ENCODE measurements around the gene GPRIN1. TPM values are rescaled to one million over a fixed set of nuclear protein-coding genes. Genes with fewer than 3 reads are reported as not detected.

The GPRIN1 gene
- polyA plus RNA-seq, 1 of the 3 experiments (the other 2 are of a cell fraction): 6.6 TPM

DNA sequence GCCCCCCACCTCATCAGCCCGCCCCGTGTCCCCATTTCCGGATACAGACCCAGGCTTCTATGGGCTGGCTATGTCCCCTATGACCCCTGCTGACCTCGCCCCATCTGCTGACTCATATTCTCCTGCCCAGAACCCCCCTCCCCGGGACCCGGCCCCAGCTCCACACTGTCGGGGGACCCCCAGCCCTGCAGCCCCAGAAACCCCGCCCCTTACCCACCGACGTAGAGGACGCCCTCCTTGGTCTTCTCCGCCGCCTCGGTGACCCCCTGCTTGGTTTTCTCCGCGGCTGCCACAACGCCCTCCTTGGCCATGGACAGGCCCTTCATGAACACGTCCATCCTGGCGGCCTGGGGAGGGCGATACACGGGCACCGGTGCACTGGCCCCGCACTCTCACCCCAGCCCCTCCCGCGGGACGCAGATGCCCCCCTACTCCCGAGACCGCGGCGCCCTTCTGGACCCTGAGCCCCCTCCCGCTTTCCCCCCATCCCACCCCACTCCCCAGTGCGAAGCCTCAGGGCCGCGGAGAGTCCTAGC lies 19.4 kb upstream of the GPRIN1 start (continued):
- TF ChIP-seq CTCF (IDR thresholded peaks at IDR 0.05): no peak
- TF ChIP-seq MEF2A (IDR thresholded peaks at IDR 0.05; ENCODE audit: borderline replicate concordance, low read depth): no peak
- no peak for TF ChIP-seq EZH2phosphoT487 (IDR thresholded peaks at IDR 0.05; ENCODE audit: borderline replicate concordance, low read depth)
- no peak for TF ChIP-seq FOXM1 (IDR thresholded peaks at IDR 0.05; ENCODE audit: low read depth)
- TF ChIP-seq TCF12 (IDR thresholded peaks at IDR 0.05): no peak
- TF ChIP-seq YY1 (IDR thresholded peaks at IDR 0.05; ENCODE audit: low read depth): no peak
- TF ChIP-seq SMC3 (IDR thresholded peaks at IDR 0.05; ENCODE audit: low read depth, low read length): no peak
- no peak for TF ChIP-seq RXRA (IDR thresholded peaks at IDR 0.05; ENCODE audit: borderline replicate concordance, low read depth)
- TF ChIP-seq MXI1 (IDR thresholded peaks at IDR 0.05; ENCODE audit: low read depth, low read length): no peak
- no peak for TF ChIP-seq FOSL2 (IDR thresholded peaks at IDR 0.05; ENCODE audit: borderline replicate concordance, low read depth)
- TF ChIP-seq, protein P1, sequence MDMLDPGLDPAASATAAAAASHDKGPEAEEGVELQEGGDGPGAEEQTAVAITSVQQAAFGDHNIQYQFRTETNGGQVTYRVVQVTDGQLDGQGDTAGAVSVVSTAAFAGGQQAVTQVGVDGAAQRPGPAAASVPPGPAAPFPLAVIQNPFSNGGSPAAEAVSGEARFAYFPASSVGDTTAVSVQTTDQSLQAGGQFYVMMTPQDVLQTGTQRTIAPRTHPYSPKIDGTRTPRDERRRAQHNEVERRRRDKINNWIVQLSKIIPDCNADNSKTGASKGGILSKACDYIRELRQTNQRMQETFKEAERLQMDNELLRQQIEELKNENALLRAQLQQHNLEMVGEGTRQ (IDR thresholded peaks at IDR 0.05; ENCODE audit: borderline replicate concordance, low read depth, low read length): no peak

GRCh38 chr5:176628406-176629228 lies 18.7 kb upstream of the GPRIN1 start:
- Histone ChIP-seq H3K9ac (no peak overlapping the region), H3K4me1 (ENCODE audit: control insufficient read depth in 1 of 2, insufficient read depth in 2 of 2, low read depth in 1 of 2, low read length in 1 of 2) (peaks cover 0 to 9% of the 10 kb centered on the region in 2 experiments; a peak in 1 of 4 replicates), H4K20me1 (ENCODE audit: insufficient read depth) (no peaks in the 10 kb centered on the region), H3K27me3 (ENCODE audit: insufficient read depth) (peaks cover 33% of the 10 kb centered on the region; the same call in 1 of the 2 replicates), H3F3A (replicated peaks; ENCODE audit: insufficient read depth) (no peaks in the 10 kb centered on the region), H3K4me2 (no peak overlapping the region), H2AFZ (ENCODE audit: low read depth) (no peak overlapping the region), H3K9me2 (no peaks in the 10 kb centered on the region), H3K27ac (ENCODE audit: low read depth in 2 of 2, low read length in 1 of 2) (no peak overlapping the region), H3K9me3 (no peaks in the 10 kb centered on the region), H3K4me3 (ENCODE audit: low read depth in 2 of 2, low read length in 1 of 2) (no peak overlapping the region), H3K79me2 (ENCODE audit: insufficient read depth) (no peaks in the 10 kb centered on the region), H3K36me3 (replicated peaks in 1 of 2; ENCODE audit: control insufficient read depth in 1 of 2, insufficient read depth in 2 of 2, low read length in 1 of 2) (no peaks in the 10 kb centered on the region)
- ChIA-PET POLR2A (no interaction called here), CTCF (interaction anchor here (1.0 to 3.5 kb wide), 4 partner anchors 8 to 55 kb away, joined by 3 to 16 read pairs (median 10); partner anchors contain the start of gene TSPAN17)
- DNase-seq: no peak
- 81% methylated on average over 13 of the region's 13 CpGs for WGBS (ENCODE audit: low lambda C conversion rate)
- no peak for TF ChIP-seq FOXJ3 (CRISPR knock-in tag; IDR thresholded peaks at IDR 0.05)
- TF ChIP-seq SMC3 (IDR thresholded peaks at IDR 0.05; ENCODE audit: low read depth, low read length): no peak
- TF ChIP-seq TEAD4 (IDR thresholded peaks at IDR 0.05; ENCODE audit: borderline replicate concordance, insufficient read depth): no peak
- no peak for TF ChIP-seq PBX3 (IDR thresholded peaks at IDR 0.05)
- no peak for TF ChIP-seq CTCF (IDR thresholded peaks at IDR 0.05)
- no peak for TF ChIP-seq NFIC (IDR thresholded peaks at IDR 0.05; ENCODE audit: borderline replicate concordance)
- TF ChIP-seq REST (IDR thresholded peaks at IDR 0.05; ENCODE audit: low read depth, low read length): no peak
- TF ChIP-seq YY1 (IDR thresholded peaks at IDR 0.05; ENCODE audit: low read depth): no peak
- TF ChIP-seq GABPA (IDR thresholded peaks at IDR 0.05; ENCODE audit: low read depth): no peak
- no peak for TF ChIP-seq ELF1 (IDR thresholded peaks at IDR 0.05)
- no peak for TF ChIP-seq FOXM1 (IDR thresholded peaks at IDR 0.05; ENCODE audit: low read depth)
- no peak for TF ChIP-seq TCF12 (IDR thresholded peaks at IDR 0.05)
- TF ChIP-seq FOSL2 (IDR thresholded peaks at IDR 0.05; ENCODE audit: borderline replicate concordance, low read depth): no peak
- no peak for TF ChIP-seq EZH2phosphoT487 (IDR thresholded peaks at IDR 0.05; ENCODE audit: borderline replicate concordance, low read depth)
